KMS-11 (cell line): ENCODE data around the gene KIAA0753.

ENCODE experiments used
- H2AFZ ChIP-seq: fragments of 200-600 bp; sonication (generic); 2 replicates; pipeline ENCODE4 v1.6.1; 2016; ENCODE audit warnings: antibody characterized with exemption, mixed run types, low read depth
- H3K27ac ChIP-seq: fragments of 200-600 bp; sonication (generic); 2 replicates; pipeline ENCODE4 v1.6.1; 2016; ENCODE audit warnings: mild to moderate bottlenecking, mixed run types
- H3K27me3 ChIP-seq: fragments of 200-600 bp; sonication (generic); 2 replicates; pipeline ENCODE4 v1.6.1; 2017; ENCODE audit warnings: mild to moderate bottlenecking, low read depth, mixed run types, moderate library complexity; ENCODE audit not compliant: insufficient read depth
- H3K36me3 ChIP-seq: fragments of 200-600 bp; sonication (generic); 2 replicates; pipeline ENCODE4 v1.6.1; 2017; ENCODE audit warnings: mild to moderate bottlenecking, mixed run types; ENCODE audit not compliant: insufficient read depth
- H3K4me1 ChIP-seq: fragments of 200-600 bp; sonication (generic); 2 replicates; pipeline ENCODE4 v1.6.1; 2016; ENCODE audit warnings: mild to moderate bottlenecking, low read depth, mixed run types; ENCODE audit not compliant: poor library complexity, severe bottlenecking
- H3K4me2 ChIP-seq: fragments of 200-600 bp; sonication (generic); 2 replicates; pipeline ENCODE4 v1.7.0; 2016; ENCODE audit warnings: mild to moderate bottlenecking, mixed run types
- H3K4me3 ChIP-seq: fragments of 200-600 bp; sonication (generic); IDR thresholded peaks from 2 replicates; pipeline ENCODE4 v1.6.1; 2017; ENCODE audit warnings: low read depth, low read length, mixed read lengths; ENCODE audit not compliant: insufficient read depth
- H3K79me2 ChIP-seq: fragments of 200-600 bp; sonication (generic); 2 replicates; pipeline ENCODE4 v1.6.1; 2016; ENCODE audit warnings: low read depth, mixed run types; ENCODE audit not compliant: insufficient read depth
- H3K9ac ChIP-seq: fragments of 200-600 bp; sonication (generic); 2 replicates; pipeline ENCODE4 v1.6.1; 2016; ENCODE audit warnings: mild to moderate bottlenecking, mixed run types
- H4K20me1 ChIP-seq: fragments of 200-600 bp; sonication (generic); 2 replicates; pipeline ENCODE4 v1.6.1; 2016; ENCODE audit warnings: mild to moderate bottlenecking, mixed run types; ENCODE audit not compliant: insufficient read depth
- CTCF ChIP-seq: fragments of 200-600 bp; sonication (generic); conservative IDR thresholded peaks from 2 replicates; pipeline ENCODE4 v1.6.1; 2017; ENCODE audit warnings: low read depth, mild to moderate bottlenecking, antibody characterized with exemption, low read length, moderate library complexity, mixed read lengths

KIAA0753 gene

GRCh38 chr17:6623941-6624340 is 16.6 kb downstream of the KIAA0753 start:
- H3K4me2 ChIP-seq = no peak overlapping the region
- H3K27ac ChIP-seq = no peak overlapping the region
- H3K36me3 ChIP-seq = no peaks in the 10 kb centered on the region

GRCh38 chr17:6611231-6611630 is 29.3 kb downstream of the KIAA0753 start:
- Histone ChIP-seq H3K9ac (no peak overlapping the region), H3K4me3 (no peak overlapping the region), H3K27ac (no peak overlapping the region), H3K27me3 (no peaks in the 10 kb centered on the region), H2AFZ (no peak overlapping the region), H3K36me3 (no peaks in the 10 kb centered on the region), H4K20me1 (no peaks in the 10 kb centered on the region), H3K79me2 (no peaks in the 10 kb centered on the region), H3K4me1 (no peaks in the 10 kb centered on the region), H3K4me2 (no peak overlapping the region)
- no peak for TF ChIP-seq CTCF

More at GRCh38 chr17:6623941-6624340, 16.6 kb downstream of the KIAA0753 start:
- H3K9ac ChIP-seq = no peak overlapping the region
- no peaks in the 10 kb centered on the region for H3K27me3 ChIP-seq
- no peaks in the 10 kb centered on the region for H3K4me1 ChIP-seq
- H2AFZ ChIP-seq = no peak overlapping the region
- no peaks in the 10 kb centered on the region for H3K79me2 ChIP-seq
- TF ChIP-seq CTCF = no peak
- no peak overlapping the region for H3K4me3 ChIP-seq
- H4K20me1 ChIP-seq = no peaks in the 10 kb centered on the region

- Histone ChIP-seq H2AFZ (no peak overlapping the region), H3K9ac (no peak overlapping the region), H3K27ac (no peak overlapping the region), H3K4me1 (no peaks in the 10 kb centered on the region), H3K36me3 (no peaks in the 10 kb centered on the region), H3K27me3 (no peaks in the 10 kb centered on the region), H3K79me2 (no peaks in the 10 kb centered on the region), H4K20me1 (no peaks in the 10 kb centered on the region), H3K4me2 (no peak overlapping the region), H3K4me3 (no peak overlapping the region)
- no peak for TF ChIP-seq CTCF
These were observed 30.5 kb downstream of the KIAA0753 start for GRCh38 chr17:6610011-6610410.

GRCh38 chr17:6608321-6608720 is 32.2 kb downstream of the KIAA0753 start:
- Histone ChIP-seq H3K79me2 (no peaks in the 10 kb centered on the region), H3K4me3 (no peak overlapping the region), H3K4me2 (no peak overlapping the region), H4K20me1 (no peaks in the 10 kb centered on the region), H3K27me3 (no peaks in the 10 kb centered on the region), H3K4me1 (no peaks in the 10 kb centered on the region), H2AFZ (no peak overlapping the region), H3K36me3 (no peaks in the 10 kb centered on the region), H3K27ac (no peak overlapping the region), H3K9ac (no peak overlapping the region)
- TF ChIP-seq CTCF = no peak

- H3K4me3 ChIP-seq = no peak overlapping the region
- no peak overlapping the region for H3K27ac ChIP-seq
- TF ChIP-seq CTCF = no peak
- no peaks in the 10 kb centered on the region for H4K20me1 ChIP-seq
- no peaks in the 10 kb centered on the region for H3K27me3 ChIP-seq
- H2AFZ ChIP-seq = no peak overlapping the region
- no peaks in the 10 kb centered on the region for H3K36me3 ChIP-seq
- no peak overlapping the region for H3K9ac ChIP-seq
- no peak overlapping the region for H3K4me2 ChIP-seq
- H3K79me2 ChIP-seq = no peaks in the 10 kb centered on the region
- no peaks in the 10 kb centered on the region for H3K4me1 ChIP-seq
These were observed 35.4 kb downstream of the KIAA0753 start for GRCh38 chr17:6605142-6605541.
